Endodermal cell (in vitro differentiated cells): Measurements from ENCODE around the gene GALNT9. TPM values are rescaled to one million over a fixed set of nuclear protein-coding genes. Genes with fewer than 3 reads are reported as not detected.
"Not testable (repeated sequence)": the region's sequence is repeated elsewhere in the genome, so short reads cannot be mapped to it uniquely, and the experiment has no call there.

Source experiments
- DNase-seq: peaks from one replicate; pipeline ENCODE4 v3.0.0-alpha.2; 2017
- H3K27ac ChIP-seq: 2 replicates; pipeline ENCODE4 v1.5.1; 2013; ENCODE audit warnings: mild to moderate bottlenecking, low read depth, low read length, moderate library complexity
- H3K27me3 ChIP-seq: 2 replicates; pipeline ENCODE4 v1.6.1; 2013; ENCODE audit warnings: mild to moderate bottlenecking, low read length, moderate library complexity; ENCODE audit not compliant: insufficient read depth, control insufficient read depth, poor library complexity, severe bottlenecking
- H3K36me3 ChIP-seq: 2 replicates; pipeline ENCODE4 v1.7.0; 2013; ENCODE audit warnings: mild to moderate bottlenecking, low read length, moderate library complexity; ENCODE audit not compliant: control insufficient read depth, insufficient read depth
- H3K4me1 ChIP-seq: one replicate; pipeline ENCODE4 v1.7.0; 2013; ENCODE audit warnings: low read length; ENCODE audit not compliant: control insufficient read depth, insufficient read depth
- H3K4me3 ChIP-seq: 2 replicates; pipeline ENCODE4 v1.5.1; 2013; ENCODE audit warnings: mild to moderate bottlenecking, low read length, moderate library complexity
- H3K9ac ChIP-seq: 2 replicates; pipeline ENCODE4 v1.6.1; 2013; ENCODE audit warnings: mild to moderate bottlenecking, low read length, moderate library complexity; ENCODE audit not compliant: poor library complexity, severe bottlenecking; ENCODE audit errors: extremely low read depth
- H3K9me3 ChIP-seq: 2 replicates; pipeline ENCODE4 v1.6.1; 2013; ENCODE audit warnings: mild to moderate bottlenecking, low read length, moderate library complexity; ENCODE audit not compliant: control insufficient read depth
- H3K27ac Mint-ChIP-seq: 2 replicates; pipeline ENCODE4 v1.8.0; 2020; ENCODE audit warnings: mixed read lengths
- H3K27me3 Mint-ChIP-seq: 2 replicates; pipeline ENCODE4 v1.8.0; 2021; ENCODE audit warnings: mild to moderate bottlenecking, mixed read lengths; ENCODE audit not compliant: insufficient read depth
- H3K36me3 Mint-ChIP-seq: 2 replicates; pipeline ENCODE4 v1.8.0; 2020; ENCODE audit warnings: low read depth, mixed read lengths
- H3K4me1 Mint-ChIP-seq: 2 replicates; pipeline ENCODE4 v1.8.0; 2020; ENCODE audit warnings: mixed read lengths
- H3K4me3 Mint-ChIP-seq: 2 replicates; pipeline ENCODE4 v1.8.0; 2020; ENCODE audit warnings: mild to moderate bottlenecking, moderate library complexity, mixed read lengths
- H3K9me3 Mint-ChIP-seq: 2 replicates; pipeline ENCODE4 v1.8.0; 2020; ENCODE audit warnings: mild to moderate bottlenecking, mixed read lengths
- WGBS, 2 experiments: methylation state at CpG; one replicate each; pipeline versions ENCODE4 v1.1.5 to v1.1.7; 2013; ENCODE audit warnings: missing lambda C conversion rate in 2 of 2, mixed read lengths in 1 of 2; ENCODE audit not compliant: insufficient coverage in 1 of 2, insufficient read length in 1 of 2; 5-methylcytosine and 5-hydroxymethylcytosine counted together
- total RNA-seq, 2 donors: library from RNA; stranded (reverse); fragmentation: NEBNext Ultra II Directional in 1 of 2; extraction: Animal tissue kit (Norgen Biotek cat#: 25700) in 1 of 2; gene quantifications; 2 replicates in 1 of 2; 3 replicates in 1 of 2; pipeline ENCODE4 v1.2.1, GENCODE V29; 2021
- TF ChIP-seq, protein P1 (sequence below): fragments of 200-600 bp; sonication (generic); conservative IDR thresholded peaks from 2 replicates; pipeline ENCODE4 v1.5.0; 2021; ENCODE audit warnings: antibody characterized with exemption, mild to moderate bottlenecking

GALNT9 gene
- total RNA-seq, 2 donors from 2014 or later: 0.13 TPM; not detected in 1

- Histone ChIP-seq H3K4me3 (peak overlapping the region; percentile 68), H3K4me1 (no peaks in the 10 kb centered on the region), H3K27me3 (no peaks in the 10 kb centered on the region), H3K36me3 (no peaks in the 10 kb centered on the region), H3K9me3 (peaks cover 39% of the 10 kb centered on the region), H3K27ac (no peak overlapping the region), H3K9ac (no peak overlapping the region)
- TF ChIP-seq, protein P1, sequence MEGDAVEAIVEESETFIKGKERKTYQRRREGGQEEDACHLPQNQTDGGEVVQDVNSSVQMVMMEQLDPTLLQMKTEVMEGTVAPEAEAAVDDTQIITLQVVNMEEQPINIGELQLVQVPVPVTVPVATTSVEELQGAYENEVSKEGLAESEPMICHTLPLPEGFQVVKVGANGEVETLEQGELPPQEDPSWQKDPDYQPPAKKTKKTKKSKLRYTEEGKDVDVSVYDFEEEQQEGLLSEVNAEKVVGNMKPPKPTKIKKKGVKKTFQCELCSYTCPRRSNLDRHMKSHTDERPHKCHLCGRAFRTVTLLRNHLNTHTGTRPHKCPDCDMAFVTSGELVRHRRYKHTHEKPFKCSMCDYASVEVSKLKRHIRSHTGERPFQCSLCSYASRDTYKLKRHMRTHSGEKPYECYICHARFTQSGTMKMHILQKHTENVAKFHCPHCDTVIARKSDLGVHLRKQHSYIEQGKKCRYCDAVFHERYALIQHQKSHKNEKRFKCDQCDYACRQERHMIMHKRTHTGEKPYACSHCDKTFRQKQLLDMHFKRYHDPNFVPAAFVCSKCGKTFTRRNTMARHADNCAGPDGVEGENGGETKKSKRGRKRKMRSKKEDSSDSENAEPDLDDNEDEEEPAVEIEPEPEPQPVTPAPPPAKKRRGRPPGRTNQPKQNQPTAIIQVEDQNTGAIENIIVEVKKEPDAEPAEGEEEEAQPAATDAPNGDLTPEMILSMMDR: no peak
- 63 to 95% methylated on average over 1 to 2 of the region's 2 CpGs for WGBS, 2 experiments
- Mint-ChIP-seq H3K27ac (no peak overlapping the region), H3K9me3 (peaks cover 7% of the 10 kb centered on the region), H3K4me1 (no peaks in the 10 kb centered on the region), H3K4me3 (no peak overlapping the region), H3K36me3 (no peaks in the 10 kb centered on the region), H3K27me3 (peaks cover 18% of the 10 kb centered on the region)
- DNase-seq: no peak
These were observed 104.9 kb downstream of the GALNT9 start for GRCh38 chr12:132224484-132224883.

- DNase-seq: no peak
- no peaks in the 10 kb centered on the region for H3K36me3 ChIP-seq
- Mint-ChIP-seq H3K27ac (no peak overlapping the region), H3K36me3 (no peaks in the 10 kb centered on the region), H3K4me1 (no peaks in the 10 kb centered on the region), H3K27me3 (peaks cover 26% of the 10 kb centered on the region), H3K9me3 (peaks cover 7% of the 10 kb centered on the region), H3K4me3 (no peak overlapping the region)
- no peak overlapping the region for H3K27ac ChIP-seq
- H3K9ac ChIP-seq: no peak overlapping the region
- H3K4me3 ChIP-seq: no peak overlapping the region
- H3K9me3 ChIP-seq: peaks cover 39% of the 10 kb centered on the region
- TF ChIP-seq, protein P1: no peak
- no peaks in the 10 kb centered on the region for H3K27me3 ChIP-seq
- no peaks in the 10 kb centered on the region for H3K4me1 ChIP-seq
- 82% methylated on average over 2 of the region's 6 CpGs; no CpG with 5 or more reads in 1 of the 2 experiments for WGBS, 2 experiments
These were observed 106.6 kb downstream of the GALNT9 start for GRCh38 chr12:132222808-132223173.

- no peak overlapping the region for H3K4me3 ChIP-seq
- no peaks in the 10 kb centered on the region for H3K36me3 ChIP-seq
- no peaks in the 10 kb centered on the region for H3K27me3 ChIP-seq
- H3K36me3 Mint-ChIP-seq: no peaks in the 10 kb centered on the region
- WGBS, 2 experiments: 72 to 77% methylated on average over 17 to 24 of the region's 24 CpGs
- H3K4me1 Mint-ChIP-seq: no peaks in the 10 kb centered on the region
- peaks cover 41% of the 10 kb centered on the region for H3K9me3 ChIP-seq
- H3K27ac Mint-ChIP-seq: no peak overlapping the region
- no peak overlapping the region for H3K9ac ChIP-seq
- TF ChIP-seq, protein P1: no peak
- peaks cover 7% of the 10 kb centered on the region for H3K9me3 Mint-ChIP-seq
- H3K4me1 ChIP-seq: no peaks in the 10 kb centered on the region
- H3K4me3 Mint-ChIP-seq: no peak overlapping the region
- H3K27me3 Mint-ChIP-seq: peaks cover 29% of the 10 kb centered on the region
- peak; percentile 67 for DNase-seq
- H3K27ac ChIP-seq: no peak overlapping the region
These were observed 107.1 kb downstream of the GALNT9 start for GRCh38 chr12:132222096-132222807.

DNA sequence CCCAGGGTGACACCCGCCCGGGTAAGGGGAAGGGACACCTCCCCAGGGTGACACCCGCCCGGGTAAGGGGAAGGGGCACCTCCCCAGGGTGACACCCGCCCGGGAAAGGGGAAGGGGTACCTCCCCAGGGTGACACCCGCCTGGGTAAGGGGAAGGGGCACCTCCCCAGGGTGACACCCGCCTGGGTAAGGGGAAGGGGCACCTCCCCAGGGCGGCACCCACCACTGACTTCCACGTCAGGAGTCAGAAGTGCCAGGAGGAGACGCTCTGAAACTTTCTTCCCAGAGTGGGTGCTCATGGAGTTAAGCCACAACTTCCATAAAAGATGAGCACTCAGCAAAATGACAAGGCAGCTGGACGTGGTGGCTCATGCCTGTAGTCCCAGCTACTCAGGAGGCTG lies 109.6 kb downstream of the GALNT9 start:
- not testable (repeated sequence) for H3K27ac Mint-ChIP-seq, H3K27ac ChIP-seq, DNase-seq, H3K4me3 Mint-ChIP-seq, H3K9ac ChIP-seq, H3K36me3 Mint-ChIP-seq, H3K36me3 ChIP-seq, H3K9me3 Mint-ChIP-seq, H3K4me3 ChIP-seq, H3K4me1 Mint-ChIP-seq, H3K27me3 ChIP-seq, H3K4me1 ChIP-seq
- H3K27me3 Mint-ChIP-seq: peaks cover 43% of the 10 kb centered on the region
- 74% methylated on average over 5 to 12 of the region's 12 CpGs for WGBS, 2 experiments
- peaks cover 23% of the 10 kb centered on the region for H3K9me3 ChIP-seq
